Midbrain (tissue), 1 donor: ENCODE measurements around the gene GCHFR.

Experiments
- DNase-seq: peaks from one replicate; lab custom pipeline; 2025; lab: John Stamatoyannopoulos, UW

Gene GCHFR

GRCh38 chr15:40808861-40809450 lies 45.1 kb downstream of the GCHFR start:
- no peak for DNase-seq

- no peak for DNase-seq
Measured at GRCh38 chr15:40812721-40813425, 49.0 kb downstream of the GCHFR start.

- peak; percentile 14 for DNase-seq
Measured at GRCh38 chr15:40815042-40815698, 51.3 kb downstream of the GCHFR start.
